Keratinocyte (primary cell): ENCODE results near the gene ERLEC1.

ENCODE experiments used
- CTCF ChIP-seq, 3 experiments: IDR thresholded peaks in 1 of 3; conservative IDR thresholded peaks in 1 of 3; optimal IDR thresholded peaks in 1 of 3; 2 replicates in 2 of 3; 3 replicates in 1 of 3; pipeline versions ENCODE3 to v1.5.1; 2011; ENCODE audit warnings: low read length in 3 of 3, mild to moderate bottlenecking in 3 of 3, moderate library complexity in 2 of 3, control low read depth in 1 of 3, inconsistent platforms in 1 of 3; ENCODE audit not compliant: insufficient read depth in 2 of 3; ENCODE audit errors: extremely low read depth in 1 of 3
- EZH2 ChIP-seq: IDR thresholded peaks from one replicate; pipeline ENCODE4 v1.6.1; 2012; ENCODE audit warnings: inconsistent platforms, mild to moderate bottlenecking, low read length, moderate library complexity

DNA sequence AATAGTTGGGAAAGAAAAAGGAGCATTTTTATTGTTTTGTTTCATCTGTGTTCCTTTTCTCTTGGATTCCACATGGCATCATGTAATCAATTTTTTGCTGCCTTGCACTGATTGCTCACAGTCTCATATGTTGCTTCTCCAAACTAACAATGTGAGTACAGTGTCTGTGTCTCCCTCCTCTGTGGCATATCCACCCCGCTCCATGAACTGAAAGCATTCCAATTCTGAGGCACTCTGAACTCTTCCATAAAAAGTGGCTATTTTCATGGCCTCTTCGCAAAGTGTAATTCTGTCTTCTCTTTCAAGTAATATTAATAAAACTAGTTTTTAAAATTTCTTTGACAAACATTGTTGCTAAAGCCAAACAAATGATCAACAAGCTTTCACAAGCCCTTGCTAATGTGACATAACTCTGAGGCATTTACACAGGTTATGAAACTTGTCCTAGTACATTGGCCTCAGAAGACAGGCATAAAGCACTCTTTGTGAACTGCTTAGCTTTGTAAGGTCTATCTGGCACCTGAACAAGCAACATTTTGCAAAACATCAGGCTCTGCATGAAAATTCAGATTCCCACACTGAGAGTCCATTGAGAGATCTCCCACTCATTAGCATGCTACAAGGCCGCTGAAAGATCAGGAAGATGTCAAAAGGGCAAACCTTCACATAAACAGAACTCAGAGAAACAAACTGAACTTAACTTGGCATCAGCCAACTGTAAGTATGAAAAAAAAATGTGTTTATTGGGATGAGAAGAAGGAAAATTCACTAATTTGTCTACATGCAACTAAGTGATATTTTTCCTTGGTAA is 39.9 kb downstream of the ERLEC1 start:
- TF ChIP-seq CTCF (optimal IDR thresholded peaks at IDR 0.05 in 1 of 3, IDR thresholded peaks at IDR 0.05 in 1 of 3, conservative IDR thresholded peaks at IDR 0.05 in 1 of 3; ENCODE audit: extremely low read depth in 1 of 3, insufficient read depth in 2 of 3, low read length in 3 of 3) (no peak), EZH2 (no peak)
